AG09309 (cell line): ENCODE results near the gene TIMM17B.

Experiments used
- DNase-seq: peaks from one replicate; pipeline ENCODE4 v3.0.0-alpha.2; 2010; ENCODE audit warnings: low read depth
- H3K4me3 ChIP-seq: 2 replicates; pipeline ENCODE4 v1.5.1; 2011; ENCODE audit warnings: mild to moderate bottlenecking, low read depth, low read length, moderate library complexity; ENCODE audit not compliant: control insufficient read depth
- TF ChIP-seq, protein P1 (sequence below): IDR thresholded peaks from 2 replicates; pipeline ENCODE4 v1.5.1; 2011; ENCODE audit warnings: mild to moderate bottlenecking, low read depth, low read length, inconsistent platforms; ENCODE audit not compliant: insufficient read depth, control insufficient read depth; ENCODE audit errors: missing control alignments

The TIMM17B gene

GRCh38 chrX:48938721-48939425 lies 41.3 kb upstream of the TIMM17B start:
- H3K4me3 ChIP-seq, result no peak overlapping the region
- DNase-seq, result no peak
- TF ChIP-seq, protein P1, sequence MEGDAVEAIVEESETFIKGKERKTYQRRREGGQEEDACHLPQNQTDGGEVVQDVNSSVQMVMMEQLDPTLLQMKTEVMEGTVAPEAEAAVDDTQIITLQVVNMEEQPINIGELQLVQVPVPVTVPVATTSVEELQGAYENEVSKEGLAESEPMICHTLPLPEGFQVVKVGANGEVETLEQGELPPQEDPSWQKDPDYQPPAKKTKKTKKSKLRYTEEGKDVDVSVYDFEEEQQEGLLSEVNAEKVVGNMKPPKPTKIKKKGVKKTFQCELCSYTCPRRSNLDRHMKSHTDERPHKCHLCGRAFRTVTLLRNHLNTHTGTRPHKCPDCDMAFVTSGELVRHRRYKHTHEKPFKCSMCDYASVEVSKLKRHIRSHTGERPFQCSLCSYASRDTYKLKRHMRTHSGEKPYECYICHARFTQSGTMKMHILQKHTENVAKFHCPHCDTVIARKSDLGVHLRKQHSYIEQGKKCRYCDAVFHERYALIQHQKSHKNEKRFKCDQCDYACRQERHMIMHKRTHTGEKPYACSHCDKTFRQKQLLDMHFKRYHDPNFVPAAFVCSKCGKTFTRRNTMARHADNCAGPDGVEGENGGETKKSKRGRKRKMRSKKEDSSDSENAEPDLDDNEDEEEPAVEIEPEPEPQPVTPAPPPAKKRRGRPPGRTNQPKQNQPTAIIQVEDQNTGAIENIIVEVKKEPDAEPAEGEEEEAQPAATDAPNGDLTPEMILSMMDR, result no peak

DNA sequence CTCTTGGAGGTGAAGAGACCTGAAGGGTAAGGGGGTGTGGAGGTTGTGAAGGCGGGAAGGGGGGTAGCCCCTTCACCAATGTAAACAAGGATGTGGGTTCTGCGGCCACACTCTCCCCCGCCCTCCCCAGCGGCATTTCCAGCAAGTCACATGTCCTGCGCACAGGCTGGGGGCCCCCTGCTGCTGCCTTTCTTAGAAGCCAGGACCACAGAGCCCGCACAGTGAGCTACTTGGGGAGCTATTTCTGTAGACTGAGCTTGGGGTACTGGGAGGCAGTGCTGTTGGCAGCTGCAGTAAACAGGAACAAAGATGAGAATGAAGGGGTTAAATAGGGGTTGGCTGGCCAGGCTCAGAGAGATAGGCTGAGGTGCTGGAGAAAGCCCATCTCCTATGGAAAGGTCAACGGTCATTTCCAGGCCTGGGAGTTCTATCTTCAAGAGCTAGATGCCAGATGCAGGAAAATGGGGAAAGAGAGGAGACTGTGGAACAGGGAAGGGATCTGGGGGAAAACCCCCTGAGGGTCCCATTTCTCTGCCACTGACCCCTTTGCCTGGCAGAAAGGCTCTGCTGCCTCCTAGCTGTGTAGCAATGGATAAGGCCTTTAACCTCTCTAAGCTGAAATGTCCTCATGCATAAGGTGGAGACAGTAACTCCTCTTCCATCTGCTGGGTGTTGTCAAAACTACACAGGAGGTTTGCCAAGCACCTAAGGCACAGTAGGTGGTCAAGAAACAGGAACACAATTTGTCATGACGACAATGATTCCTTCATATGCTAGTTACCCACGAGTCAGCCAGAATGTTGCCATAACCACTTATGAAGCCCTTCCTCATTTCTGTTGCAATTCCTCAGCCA lies 39.7 kb upstream of the TIMM17B start:
- no peak overlapping the region for H3K4me3 ChIP-seq
- TF ChIP-seq, protein P1, result no peak
- DNase-seq, result no peak

DNA sequence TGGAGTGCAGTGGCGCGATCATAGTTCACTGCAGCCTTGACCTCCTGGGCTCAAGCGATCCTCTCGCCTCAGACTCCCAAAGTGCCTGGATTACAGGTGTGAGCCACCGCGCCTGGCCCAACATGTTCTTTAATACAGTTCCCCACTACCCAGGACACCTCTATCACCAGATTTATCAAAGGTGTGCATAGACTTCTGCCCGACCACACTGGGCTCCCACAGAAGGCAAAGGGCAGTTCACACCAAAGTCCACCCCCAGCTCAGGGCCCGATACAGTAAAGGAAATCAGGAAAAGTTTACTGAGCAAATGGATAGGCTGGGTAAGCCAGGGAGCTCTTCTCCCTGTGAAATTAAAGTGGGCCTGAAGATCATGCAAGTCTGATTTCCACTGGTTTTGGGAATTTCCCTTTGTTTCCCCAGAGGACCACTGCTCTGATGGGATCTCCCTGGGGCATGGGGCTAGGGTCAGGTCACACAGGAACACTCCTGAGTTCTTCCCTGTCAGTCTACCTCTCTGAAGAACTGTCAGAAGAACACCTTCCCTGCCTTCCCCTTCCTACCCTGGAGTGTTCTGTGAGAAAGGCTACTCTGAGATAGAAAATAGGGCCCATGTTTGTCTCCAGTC lies 39.0 kb upstream of the TIMM17B start:
- DNase-seq, result no peak
- H3K4me3 ChIP-seq, result no peak overlapping the region
- TF ChIP-seq, protein P1, result no peak

- no peak overlapping the region for H3K4me3 ChIP-seq
- TF ChIP-seq, protein P1, result no peak
- DNase-seq, result no peak
Measured at GRCh38 chrX:48935301-48935670, 37.7 kb upstream of the TIMM17B start.

DNA sequence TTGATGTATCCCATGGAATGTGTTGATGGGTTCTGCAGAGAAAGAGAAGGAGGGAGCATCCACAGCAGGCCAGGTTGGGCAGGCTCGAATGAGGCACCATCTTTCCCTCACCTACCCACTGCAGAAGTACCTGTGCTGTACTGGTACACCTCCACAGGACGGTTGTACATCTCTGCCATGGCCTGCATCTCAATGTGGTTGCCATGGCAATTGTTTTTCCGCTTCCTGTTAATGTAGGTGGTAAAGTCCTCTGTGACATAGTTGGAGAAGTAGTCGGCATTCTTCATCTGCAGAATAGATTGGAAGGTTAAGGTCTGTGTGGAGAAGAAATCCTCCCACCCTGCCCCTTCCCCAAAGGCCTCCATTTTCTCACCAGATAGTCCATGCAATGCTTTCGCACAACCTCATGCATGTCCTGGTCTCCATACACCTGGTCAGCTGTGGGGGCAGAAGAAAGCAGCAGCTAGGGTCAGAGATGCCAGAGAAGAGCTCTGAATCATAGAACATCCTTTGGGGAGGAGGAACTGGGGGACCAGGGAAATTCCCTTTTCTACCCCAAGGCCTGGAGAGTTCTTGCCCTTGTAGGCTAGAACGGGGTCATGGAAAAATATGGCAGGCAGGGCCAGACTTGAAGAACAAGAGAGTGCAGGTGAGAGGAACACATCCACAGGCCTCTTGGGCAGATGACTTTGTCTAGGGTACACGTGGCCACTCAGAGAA lies 37.2 kb upstream of the TIMM17B start:
- DNase-seq, result no peak
- no peak overlapping the region for H3K4me3 ChIP-seq
- TF ChIP-seq, protein P1, result no peak

GRCh38 chrX:48933757-48934156 lies 36.2 kb upstream of the TIMM17B start:
- TF ChIP-seq, protein P1, result no peak
- no peak overlapping the region for H3K4me3 ChIP-seq
- DNase-seq, result no peak
